HG03060 (cell line): ENCODE measurements around the gene PTCH2.
"Not testable (repeated sequence)": the region's sequence is repeated elsewhere in the genome, so short reads cannot be mapped to it uniquely, and the experiment has no call there.

Experiments used
- ATAC-seq: cut with Tn5 transposase; IDR thresholded peaks from one replicate; pipeline ENCODE4 v1.9.1; 2021; ENCODE audit warnings: low read depth, moderate number of reproducible peaks; ENCODE audit not compliant: unreplicated experiment

The PTCH2 gene

DNA sequence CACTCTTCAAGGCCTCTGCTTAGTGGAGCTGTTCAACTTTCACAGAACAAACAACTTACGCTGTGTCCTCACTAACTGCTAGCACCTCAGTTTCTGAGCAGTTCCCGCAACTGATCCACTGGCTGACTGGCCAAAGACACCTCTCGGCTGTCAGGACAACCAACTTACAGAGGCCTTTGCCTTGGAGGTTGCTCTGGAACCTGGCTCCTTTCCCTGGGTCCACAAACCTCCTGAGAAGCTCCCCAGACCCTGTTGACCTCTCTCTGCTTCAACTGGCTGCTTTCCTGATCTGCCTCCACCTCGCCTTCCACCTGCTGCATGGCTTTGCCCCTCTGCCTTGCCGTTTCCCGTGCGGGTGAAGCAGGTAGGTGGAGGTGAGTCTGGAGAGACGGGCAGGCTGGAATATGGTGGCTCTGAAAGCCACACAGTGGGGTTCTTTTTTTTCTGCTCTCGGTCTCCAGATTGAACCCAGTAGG lies 21.8 kb downstream of the PTCH2 start:
- no peak for ATAC-seq

DNA sequence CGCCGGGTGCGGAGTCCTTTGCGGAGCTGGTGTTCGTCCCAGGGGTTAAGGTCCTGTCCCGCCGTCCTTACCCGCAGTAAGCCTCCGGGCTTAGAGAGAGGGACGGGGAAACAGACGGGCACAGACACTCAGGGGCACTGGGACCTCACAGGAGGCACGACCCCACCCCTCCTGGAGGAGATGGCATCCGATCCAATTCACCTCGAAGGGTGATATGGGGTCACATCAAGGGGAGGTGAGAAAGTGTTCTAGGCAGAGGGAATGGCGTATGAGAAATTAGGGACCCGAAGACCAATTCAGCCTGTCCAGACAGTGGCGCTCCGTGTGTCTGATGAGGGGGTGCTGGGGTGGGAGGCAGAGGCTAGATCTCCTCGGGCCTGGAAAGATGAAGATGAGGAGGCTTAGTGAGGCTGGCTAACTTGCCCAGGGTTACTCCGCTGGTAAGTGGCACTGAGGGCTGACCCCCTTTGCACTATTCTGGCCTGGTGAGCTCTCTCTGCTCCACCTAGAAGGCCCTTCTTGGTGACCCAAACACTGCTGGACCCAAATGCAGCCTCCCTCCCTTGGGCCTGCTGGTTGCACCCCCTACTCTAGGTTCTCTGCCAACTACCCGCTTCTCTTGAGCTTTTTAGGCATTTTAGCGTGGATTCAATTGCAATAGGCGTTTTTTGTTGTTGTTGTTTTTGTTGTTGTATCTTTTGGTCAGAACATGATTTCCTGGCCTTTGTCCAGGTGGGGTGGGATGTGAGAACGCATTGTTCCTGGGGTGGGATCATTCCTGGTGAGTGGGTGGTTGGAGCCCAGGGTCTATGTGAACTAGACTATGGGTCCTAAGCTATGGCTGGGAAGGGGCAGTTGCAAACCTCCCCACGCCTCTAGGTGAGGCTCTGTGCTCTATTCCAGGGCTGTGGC lies 22.5 kb downstream of the PTCH2 start:
- no peak for ATAC-seq

DNA sequence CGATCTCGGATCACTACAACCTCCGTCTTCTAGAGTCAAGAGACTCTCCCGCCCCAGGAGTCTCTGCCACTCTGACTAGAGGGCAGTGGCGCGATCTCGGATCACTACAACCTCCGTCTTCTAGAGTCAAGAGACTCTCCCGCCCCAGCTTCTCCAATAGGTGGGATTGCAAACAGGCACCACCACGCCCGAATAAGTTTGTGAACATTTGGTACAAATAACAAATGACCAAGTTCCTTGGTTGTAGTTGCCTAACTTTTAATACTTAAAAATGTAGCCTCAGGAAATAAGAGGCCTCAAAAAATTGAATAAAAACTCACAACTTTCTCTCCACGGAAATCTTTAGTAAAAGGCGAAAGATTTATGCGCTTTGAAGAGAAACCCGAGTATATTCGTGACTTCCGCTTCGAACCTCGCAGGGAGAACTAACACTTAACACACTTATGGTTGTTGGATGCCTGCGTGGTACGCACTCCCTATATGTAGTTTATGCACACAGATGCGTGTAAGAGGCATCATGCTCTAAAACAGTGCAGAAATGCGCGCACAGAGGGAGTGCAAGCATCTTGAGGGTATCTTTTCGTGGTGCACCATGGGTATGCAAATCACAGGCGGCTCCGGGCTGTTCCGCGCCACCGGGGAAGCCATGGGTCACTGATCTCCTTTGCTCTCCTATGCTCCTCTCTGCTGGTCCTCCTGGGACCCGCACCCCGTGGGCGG lies 23.3 kb downstream of the PTCH2 start:
- ATAC-seq = peak; percentile 51

DNA sequence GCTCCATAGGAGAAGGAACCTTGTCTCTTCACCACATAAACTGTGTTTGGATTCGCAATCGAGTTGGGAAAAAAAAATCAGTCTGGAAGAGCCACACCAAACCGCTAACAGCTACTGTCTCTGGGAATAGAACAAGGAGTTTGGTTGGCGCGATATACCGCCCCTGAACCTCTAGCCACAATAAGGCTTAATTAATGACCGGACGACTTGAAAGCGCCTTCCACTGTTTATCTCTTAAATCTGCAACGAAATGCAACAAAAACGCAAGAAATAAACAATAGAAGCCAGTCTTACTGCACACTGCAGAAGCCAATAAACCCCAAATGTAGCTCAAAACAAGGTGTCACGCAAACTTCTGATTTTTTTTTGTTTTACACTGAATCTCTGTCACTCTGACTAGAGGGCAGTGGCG lies 23.9 kb downstream of the PTCH2 start:
- no peak for ATAC-seq

DNA sequence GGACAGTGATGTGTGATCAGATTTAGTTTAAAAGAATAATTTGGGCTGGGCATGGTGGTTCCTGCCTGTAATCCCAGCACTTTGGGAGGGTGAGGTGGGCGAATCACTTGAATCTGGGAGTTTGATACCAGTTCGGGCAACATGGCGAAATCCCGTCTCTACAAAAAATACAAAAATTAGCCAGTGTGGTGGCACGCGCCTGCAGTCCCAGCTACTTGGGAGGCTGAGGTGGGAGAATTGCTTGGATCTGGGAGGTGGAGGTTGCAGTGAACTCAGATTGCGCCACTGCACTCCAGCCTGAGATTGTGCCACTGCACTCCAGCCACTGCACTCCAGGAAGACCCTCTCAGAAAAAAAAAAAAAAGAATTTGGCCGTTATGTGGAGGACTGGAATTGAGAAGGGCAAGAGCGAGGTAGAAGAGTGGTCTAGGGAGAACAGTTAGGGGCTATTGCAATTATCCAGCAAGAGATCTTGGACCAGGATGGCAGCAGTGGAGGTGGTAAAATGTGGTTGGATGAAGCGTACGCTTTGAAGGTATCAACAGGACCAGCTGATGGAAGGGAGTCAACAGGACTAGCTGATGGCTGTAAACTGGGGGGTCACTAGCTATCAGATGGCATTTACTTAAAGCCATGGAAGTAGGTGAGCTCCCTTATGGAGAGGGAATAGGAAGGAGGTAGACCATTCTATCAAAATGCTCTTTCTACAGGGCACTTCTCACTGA lies 25.1 kb downstream of the PTCH2 start:
- no peak for ATAC-seq

DNA sequence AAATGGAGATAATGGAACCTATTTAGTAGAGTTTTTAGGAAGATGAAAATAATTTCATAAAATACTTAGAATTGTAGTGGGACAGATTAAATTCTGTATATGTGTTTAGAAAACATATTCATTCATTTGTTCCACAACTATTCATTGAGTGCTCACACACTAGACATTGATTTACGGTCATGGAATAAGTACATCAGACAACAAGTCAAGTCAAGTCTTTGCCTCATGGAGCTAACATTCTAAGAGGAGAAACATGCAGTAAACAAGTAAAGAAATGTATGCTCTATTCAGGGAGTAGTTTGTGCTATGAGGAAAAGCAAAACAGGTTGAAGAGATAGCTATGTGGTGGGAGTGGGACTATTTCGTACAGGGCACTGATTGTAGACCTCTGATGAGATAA lies 25.7 kb downstream of the PTCH2 start:
- ATAC-seq = no peak

DNA sequence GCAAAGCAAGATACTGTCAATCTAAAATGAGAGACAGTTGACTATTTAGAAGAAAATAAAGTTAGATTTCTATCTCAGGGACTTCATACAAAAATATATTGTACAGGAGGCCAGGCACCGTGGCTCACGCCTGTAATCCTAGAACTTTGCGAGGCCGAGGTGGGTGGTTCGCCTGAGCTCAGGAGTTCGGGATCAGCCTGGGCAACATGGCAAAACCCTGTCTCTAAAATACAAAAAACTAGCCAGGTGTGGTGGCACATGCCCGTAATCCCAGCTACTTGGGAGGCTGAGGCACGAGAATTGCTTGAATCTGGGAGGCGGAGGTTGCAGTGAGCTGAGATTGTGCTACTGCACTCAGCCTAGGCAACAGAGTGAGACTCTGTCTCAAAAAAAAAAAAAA lies 27.1 kb downstream of the PTCH2 start:
- not testable (repeated sequence) for ATAC-seq

DNA sequence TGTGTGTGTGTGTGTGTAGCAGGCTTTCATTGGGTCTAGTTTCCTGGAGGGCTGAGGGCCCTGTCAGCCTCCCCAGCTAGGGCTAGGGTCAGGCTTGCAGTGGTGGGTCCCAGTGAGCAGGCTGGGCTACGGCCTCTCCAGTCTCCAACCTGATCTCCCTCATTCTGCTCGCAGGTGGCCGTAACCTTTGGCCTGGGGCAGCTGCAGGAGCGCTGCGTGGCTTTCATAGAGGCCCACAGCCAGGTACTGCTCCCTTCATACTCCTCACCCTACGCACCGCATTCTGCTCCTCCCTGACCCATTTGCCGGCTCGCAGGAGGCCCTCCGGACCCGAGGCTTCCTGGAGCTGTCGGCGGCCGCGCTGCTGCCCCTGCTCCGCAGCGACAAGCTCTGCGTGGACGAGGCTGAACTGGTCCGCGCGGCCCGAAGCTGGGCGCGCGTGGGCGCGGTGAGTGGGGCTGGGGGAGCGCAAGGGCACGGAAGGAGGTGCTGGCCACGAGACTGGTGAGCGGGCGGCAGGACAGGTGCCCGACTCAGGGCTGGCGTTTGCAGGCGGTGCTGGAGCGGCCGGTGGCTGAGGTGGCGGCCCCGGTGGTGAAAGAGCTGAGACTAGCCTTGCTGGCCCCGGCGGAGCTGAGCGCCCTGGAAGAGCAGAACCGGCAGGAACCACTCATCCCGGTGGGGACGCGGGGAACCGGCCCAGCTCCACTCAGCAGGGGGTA lies 30.1 kb downstream of the PTCH2 start:
- ATAC-seq = no peak

DNA sequence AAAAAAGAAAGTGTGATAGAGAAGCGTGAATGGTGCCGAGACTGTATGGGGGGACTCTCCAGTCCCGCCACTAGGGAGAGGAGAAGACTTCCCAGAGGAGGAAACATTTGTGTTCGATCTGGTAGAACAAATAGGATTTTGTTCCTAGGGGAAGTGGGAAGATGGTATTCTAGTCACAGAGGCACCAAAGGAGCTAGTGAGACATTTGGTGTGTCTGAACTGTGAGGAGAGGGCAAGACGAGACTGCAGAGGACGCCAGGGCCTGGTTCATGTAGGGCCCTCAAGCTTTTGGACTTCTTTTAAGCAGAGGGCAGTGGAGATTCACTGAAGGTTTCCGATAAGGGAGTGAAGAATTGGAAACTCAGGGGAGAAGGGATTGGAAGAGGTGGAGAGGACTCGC lies 31.8 kb downstream of the PTCH2 start:
- no peak for ATAC-seq

DNA sequence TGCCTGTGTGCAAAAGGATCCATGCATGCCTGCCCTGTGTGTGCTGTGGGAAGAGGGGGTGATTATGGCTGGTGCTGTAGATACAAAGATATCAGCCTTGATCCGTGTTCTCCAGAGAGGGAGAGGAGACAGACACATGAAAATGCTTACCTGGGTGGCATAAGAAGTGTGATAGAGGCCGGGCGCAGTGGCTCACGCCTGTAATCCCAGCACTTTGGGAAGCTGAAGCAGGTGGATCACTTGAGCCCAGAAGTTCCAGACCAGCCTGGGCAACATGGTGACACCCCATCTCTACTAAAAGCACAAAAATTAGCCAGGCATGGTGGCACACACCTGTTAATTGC lies 32.3 kb downstream of the PTCH2 start:
- ATAC-seq = not testable (repeated sequence)

DNA sequence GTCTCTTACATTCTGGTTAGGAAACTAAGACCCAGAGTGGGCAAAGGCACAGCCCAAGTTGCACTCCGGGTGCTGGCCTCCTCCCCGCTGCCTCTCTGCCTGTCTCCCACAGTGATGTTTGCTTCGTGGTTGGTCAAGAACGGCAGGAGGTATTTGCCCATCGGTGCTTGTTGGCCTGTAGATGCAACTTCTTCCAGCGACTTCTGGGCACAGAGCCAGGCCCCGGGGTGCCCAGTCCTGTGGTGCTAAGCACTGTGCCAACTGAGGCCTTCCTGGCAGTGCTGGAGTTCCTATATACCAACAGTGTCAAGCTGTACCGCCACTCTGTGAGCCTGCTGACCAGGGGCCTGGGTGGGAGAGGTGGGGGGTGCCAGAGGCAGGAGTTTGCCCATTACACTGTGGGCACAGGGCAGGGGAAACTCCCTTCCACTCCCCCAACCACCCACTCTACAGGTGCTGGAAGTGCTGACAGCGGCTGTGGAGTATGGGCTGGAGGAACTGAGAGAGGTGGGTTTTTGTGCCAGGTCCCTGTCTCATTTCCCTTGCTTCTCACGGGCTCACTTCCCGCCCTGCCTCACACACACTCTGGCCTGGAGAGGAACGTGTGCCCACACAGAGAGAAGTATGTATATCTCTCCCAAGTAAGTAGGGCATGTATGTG lies 32.8 kb downstream of the PTCH2 start:
- no peak for ATAC-seq

DNA sequence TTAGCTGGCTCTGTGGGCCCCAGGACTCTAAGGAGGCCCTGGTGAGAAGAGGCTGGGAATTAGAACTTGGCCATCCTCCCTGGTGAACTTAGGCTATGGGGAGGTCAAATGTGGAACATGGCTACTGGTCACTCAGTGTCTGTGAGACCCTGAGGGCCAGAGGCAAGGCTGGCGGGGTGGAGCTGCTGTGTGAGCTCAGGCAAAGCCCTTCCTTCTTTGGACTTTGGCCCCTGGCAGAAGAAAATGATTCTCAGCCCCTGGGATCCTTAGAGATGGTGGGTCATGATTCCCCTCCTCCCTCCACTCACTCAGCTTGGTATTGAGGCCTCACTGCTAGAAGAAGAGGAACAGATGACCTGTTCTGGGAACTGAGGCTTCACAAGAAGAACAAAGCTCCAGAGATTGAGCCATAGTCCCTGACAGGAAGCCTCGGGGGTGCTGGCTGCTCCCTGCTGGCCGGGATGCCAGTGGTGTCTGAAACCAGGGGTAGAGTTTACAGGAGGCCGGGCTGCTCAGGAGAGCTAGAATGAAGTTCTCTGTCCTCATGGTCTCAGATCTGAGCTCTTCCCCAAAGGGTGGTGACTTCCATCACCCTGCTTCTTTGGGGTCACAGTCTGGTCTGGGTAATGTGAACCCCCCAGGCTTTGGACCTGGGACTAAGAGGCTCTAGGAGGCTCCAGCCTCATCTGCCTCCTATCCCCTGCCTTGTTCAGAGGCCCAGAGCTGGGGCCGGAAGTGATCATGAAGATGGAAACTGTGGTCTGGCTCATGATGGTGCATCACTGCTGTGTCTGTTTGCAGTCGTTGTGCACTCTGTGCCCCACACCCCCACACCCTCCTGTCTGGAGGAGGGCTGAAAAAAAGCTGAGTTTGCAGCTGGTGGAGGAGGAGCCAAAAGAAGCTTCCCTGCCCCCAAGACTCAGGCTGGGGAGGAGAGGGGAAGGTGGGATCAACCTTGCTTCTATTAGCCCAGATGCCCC lies 33.8 kb downstream of the PTCH2 start:
- peak; percentile 25 for ATAC-seq

DNA sequence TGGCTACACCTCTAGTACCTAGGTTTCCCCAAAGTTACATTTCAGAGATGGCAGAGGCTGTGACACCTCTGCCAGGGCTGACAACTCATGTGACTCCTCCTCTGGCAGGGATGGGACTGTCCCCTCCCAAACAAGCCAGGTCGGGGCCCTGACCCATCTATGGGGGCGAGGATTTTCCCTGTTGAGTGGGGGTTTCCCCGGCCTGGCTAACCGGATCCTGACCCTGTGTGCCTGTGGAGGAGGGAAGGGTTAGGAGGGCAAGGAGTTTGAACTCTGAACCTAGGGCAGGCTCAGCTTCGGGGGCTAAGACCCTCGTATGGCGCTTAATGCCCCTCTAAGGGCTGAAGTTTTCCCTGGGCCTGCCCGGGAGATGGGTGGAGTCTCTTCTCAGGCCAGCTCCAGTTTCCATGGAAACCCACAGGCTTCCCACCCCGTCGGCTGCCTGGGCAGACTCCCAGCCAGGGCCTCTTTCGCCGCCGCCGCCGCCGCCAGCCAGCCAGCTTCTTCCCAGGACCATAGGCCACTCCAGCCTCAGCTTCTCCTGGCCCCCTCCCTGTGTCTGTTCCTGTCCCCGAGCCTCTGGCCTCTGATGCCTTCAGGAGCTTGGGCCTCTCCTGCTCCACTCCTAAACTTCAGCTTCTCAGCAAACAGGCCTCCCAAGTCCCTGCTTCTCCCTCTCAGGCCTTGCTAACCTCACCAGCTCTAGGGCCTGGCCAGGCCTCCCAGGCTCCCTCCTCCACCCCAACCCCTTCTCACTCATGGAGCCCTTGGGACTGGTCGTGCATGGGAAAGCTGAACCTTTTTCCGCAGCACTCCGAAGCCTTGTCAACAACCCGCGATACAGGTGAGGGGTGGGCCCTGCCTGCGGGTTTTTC lies 34.8 kb downstream of the PTCH2 start, which contains the start of gene BTBD19:
Gene BTBD19, plus strand, starts transcription at position 461 of the 875 bp plus-strand sequence. Its CDS starts 298 bp downstream, at position 759.
- ATAC-seq = no peak

DNA sequence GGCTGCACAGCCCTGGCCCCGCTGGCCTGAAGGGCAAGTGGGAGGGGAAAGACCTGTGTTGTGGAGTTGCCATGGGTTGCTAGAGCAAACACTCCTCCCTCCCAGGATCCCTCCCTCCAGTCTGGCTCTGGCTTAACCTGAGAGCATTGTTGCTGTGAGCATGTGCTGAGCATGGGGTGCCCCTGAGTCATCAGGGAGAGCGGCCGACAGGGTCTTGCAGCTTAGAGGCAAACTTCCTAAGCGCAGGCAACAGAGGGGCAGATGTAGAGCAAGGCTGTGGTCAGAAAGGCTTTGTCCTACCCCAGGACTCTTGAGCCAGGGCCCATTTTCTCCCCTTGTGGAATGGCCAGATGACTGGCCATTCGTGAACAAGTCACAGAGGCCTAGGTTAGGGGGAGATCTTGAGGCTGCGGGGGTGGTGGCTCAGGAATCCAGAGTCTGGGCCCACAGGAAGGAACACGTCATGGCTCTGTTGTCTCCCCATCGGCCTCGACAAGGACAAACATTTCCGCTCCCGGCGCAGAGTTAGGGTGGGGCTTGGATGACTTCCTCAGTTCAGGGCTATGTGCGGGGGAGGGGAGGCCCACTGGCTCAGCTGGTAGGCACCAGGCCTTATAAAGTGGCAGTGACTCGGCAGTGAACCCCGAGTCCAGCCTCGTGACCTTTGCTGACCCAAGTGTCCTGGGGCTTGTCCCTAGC lies 35.5 kb downstream of the PTCH2 start:
- no peak for ATAC-seq

DNA sequence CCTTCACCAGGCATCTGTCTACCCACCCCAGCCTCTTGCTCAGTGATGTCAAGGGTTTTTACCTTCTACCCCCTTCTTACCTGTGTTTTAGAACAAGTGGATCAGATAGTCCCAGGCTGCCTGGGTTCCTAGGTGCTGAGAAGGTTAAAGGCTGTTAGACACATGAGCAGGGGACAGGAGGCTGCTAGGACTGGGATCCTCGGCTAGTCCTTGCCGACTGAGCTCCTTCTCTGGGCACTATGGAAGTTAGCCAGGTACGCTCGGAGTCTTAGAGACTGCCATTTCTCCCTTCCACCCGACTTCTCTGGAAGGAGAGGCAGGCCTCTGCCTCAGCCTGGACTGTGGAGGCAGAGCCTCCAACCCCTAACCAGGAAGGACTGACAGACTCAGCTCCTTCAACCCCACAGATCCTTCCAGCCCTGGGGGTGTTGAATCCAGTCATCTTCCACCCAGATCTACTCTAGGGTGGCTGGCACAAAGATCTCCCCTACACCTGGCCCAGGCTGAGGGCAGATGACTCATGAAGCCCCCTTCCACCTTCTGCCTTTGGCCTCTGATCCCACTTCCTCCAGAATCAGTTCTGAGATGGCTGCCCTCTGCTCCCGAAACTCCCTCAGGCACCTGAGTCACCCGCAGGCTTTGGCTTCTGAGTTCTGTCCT lies 36.2 kb downstream of the PTCH2 start, which contains the start of gene DYNLT4:
Gene DYNLT4, minus strand, starts transcription at position 648 of the 660 bp plus-strand sequence. CDS start 683 bp downstream, outside the sequence.
- ATAC-seq = no peak

DNA sequence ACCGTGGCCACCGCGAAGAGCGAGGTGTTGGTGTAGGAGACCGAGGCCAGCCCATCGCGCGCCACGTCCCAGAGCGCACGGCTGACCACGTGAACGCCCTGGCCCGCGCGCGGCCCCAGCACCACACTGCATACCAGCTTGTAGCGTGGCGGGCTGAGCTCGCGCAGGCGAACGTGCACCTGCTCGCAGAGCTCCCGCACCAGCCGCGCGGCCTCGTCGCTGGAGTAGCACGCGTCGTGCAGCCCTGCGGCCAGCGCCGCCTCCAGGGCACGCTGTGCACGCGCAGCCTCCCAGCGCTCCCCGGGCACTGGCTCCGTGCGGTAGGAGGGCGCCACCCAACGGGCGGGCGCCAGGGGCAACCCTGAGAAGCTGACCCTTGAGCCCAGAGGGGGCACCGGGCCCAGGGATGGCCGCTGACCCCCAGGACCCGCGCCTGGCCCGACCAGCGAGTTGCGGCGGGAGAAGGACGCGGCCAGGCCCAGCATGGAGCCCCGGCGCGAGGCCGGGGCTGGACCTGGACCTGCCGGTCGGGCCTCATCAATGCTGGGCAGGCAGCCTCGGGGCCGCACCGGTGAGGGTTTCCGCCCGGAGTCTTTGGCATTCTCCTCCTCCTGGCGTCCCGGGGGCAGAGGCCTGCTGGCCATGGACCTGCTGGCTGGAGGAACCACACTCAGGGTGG lies 36.9 kb downstream of the PTCH2 start:
- no peak for ATAC-seq
